GM19397 (cell line): ENCODE measurements around the gene SH3BP5L.
A peak's percentile ranks its signal among the peaks of the same experiment; 100 is the strongest.
"Not testable (repeated sequence)": the region's sequence is repeated elsewhere in the genome, so short reads cannot be mapped to it uniquely, and the experiment has no call there.

ENCODE experiments used
- ATAC-seq: cut with Tn5 transposase; IDR thresholded peaks from one replicate; pipeline ENCODE4 v1.9.1; 2021; ENCODE audit warnings: mild to moderate bottlenecking, moderate library complexity; ENCODE audit not compliant: unreplicated experiment

SH3BP5L gene

DNA sequence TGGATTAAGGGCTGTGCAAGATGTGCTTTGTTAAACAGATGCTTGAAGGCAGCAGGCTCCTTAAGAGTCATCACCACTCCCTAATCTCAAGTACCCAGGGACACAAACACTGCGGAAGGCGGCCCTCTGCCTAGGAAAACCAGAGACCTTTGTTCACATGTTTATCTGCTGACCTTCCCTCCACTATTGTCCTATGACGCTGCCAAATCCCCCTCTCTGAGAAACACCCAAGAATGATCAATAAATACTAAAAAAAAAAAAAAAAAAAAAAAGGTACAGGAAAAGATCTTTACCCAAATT lies 5.0 kb upstream of the SH3BP5L start:
- not testable (repeated sequence) for ATAC-seq

DNA sequence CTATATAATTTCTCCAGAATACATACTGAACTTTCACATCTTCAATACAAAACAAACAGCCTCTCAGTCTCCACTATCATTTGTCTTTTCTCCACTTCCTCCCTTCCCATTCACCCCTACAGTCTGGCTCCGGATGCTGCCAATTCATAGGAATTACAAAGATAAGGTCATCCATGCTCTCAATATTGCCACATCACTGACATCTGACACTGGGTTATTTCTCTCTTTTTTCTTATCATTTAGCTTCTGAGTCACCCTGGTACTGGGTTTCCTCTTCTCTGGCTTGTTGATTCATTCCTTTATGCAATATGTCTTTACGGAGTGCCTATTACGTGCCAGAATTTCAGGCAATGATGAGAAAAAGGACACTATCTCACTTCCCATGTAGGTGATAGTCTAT lies 3.1 kb upstream of the SH3BP5L start:
- no peak for ATAC-seq

DNA sequence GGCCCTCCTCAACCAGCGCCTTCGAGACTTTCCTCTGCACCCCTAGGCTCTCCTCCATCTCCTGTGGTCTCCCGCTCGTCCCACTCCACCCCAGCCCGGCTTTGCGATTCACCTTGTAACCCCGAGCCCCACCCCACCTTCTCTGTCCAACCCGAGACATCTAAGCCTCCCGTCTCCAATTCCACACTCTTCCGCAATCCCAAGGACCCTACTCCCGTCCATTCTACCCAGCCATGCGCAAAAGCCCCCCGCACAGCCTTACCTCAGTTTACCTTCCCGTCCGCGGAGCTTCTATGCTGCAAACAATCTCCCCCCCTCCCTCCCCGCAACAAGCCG lies 174 bp downstream of the SH3BP5L start:
- peak; percentile 1 for ATAC-seq

DNA sequence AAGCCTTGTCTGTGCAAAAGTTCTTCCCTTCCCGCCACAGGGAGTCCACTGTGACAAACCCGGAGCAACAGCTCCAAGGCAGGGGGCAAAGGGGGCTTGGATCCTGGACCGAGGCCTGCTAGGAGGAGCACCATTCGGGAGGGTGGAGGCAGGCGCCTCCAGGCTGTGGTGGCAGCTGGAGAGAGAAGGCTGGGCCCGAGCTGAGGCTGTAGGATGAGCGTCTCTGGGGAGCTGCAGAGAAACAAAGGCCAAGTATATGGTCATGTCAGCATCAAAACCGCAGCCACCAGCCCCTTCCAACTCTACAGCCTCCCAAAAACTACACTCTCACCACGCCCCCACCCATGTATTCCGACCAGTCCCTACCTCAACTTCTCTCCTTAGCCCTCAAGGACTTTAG lies 579 bp downstream of the SH3BP5L start:
- no peak for ATAC-seq

DNA sequence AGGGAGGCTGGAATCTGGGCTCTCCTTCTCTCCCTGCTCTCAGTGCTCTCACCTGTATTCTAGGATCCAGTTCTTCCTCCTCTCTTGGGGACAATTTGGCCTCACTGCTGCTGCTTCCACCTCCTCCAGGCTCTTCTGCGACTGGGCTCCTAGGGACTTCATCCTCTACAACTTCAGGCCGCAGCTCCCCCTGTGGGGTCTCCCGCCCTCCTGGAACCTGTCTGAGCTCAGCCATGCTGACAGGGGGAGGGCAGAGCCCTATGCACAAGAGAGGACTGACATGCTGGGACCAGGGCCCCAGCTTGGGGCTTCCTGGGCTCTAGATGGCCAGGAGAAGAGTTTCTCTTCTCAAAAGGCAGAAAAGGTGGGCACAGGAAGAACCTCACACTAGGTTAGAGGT lies 1.0 kb downstream of the SH3BP5L start:
- ATAC-seq, result no peak

DNA sequence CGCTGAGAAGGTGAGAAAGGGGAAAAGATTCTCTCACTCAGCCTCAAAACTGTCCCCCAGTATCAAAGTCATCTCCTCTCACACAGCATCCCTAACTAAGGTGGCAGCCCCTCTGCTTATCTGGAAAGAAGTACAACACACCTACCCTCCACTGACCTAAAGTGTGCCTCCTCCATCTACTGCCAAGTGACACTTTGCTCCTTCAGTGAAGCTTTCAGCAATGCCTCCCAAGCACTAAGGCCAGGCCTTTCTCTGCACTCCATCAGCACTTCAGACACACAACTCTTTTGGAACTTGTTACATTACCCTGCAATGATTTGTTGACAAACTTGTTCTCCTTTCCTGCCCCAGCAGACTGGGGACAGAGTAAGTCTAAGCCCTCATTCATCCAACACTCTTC lies 1.4 kb downstream of the SH3BP5L start:
- ATAC-seq, result no peak

DNA sequence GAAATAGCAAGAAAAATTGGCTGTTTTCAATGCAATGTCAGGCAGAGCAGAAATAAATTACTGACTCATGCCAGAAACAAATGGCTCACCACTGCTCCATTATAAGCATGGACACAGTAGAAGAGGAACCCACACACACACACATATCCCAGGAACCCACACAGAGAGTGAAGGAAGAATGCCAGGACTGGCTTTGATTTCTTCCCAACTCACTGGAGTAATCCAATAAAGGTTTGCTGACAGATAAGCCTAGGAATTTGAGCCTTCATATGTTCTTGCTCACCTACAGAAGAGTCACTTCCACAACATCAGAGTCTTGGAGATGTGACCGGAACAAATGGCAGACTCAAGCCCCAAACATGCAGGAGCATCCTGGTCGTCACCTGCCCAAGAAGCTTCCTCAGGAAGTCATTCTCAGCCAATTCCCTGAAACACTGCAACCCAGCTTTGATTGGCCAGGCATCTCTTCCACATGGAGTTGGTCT lies 2.2 kb downstream of the SH3BP5L start:
- no peak for ATAC-seq

DNA sequence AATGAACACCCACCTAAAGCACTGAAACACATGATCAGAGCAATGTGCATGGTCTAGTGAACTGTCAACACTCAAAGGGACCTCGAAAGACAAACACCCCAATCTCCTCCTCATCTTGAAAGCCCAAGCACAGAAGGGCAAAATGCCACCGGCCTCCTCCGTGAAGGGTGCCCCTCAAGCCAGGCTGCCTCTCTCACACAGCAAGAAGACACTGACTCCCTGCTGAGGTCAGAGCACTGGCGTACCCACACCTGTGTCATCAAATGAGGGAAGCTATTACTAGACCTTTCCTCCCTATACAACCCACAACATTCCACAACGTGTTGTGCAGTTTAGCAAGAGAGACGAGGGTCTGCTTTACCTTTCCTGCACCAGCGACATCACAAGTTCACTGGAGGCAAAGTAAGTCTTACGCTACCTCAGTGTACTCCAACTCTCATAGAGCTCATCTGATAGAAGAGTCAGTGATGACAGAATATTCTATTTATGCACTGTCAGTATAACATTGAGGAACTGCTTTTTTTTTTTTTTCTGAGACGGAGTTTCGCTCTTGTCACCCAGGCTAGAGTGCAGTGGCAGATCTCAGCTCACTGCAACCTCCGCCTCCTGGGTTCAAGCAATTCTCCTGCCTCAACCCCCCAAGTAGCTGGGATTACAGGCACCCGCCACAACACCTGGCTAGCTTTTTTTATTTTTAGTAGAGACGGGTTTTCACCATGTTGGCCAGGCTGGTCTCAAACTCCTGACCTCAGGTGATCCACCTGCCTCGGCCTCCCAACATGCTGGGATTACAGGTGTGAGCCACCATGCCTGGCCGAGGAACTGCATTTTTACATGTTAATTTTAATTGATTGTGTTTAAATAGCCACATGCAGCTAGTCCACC lies 3.3 kb downstream of the SH3BP5L start:
- ATAC-seq, result no peak

DNA sequence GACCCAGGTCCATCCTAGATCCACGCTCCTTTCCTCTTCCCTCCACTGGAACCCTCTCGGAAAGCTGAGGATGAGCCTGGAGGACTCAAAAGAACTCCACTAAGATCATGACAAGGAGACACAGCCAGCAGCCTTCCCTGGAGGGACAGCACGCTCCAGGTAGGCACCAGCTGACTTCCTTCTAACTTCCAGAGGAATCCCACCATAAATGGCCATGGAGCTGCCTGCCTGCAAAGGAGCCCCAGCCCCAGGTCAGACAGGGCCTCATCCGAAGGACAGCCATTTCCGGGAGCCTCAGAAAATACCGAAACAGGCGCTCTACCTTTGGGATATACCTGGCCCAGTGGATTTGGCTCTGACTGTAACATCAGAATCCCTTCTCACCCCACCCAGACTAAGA lies 4.1 kb downstream of the SH3BP5L start:
- no peak for ATAC-seq

DNA sequence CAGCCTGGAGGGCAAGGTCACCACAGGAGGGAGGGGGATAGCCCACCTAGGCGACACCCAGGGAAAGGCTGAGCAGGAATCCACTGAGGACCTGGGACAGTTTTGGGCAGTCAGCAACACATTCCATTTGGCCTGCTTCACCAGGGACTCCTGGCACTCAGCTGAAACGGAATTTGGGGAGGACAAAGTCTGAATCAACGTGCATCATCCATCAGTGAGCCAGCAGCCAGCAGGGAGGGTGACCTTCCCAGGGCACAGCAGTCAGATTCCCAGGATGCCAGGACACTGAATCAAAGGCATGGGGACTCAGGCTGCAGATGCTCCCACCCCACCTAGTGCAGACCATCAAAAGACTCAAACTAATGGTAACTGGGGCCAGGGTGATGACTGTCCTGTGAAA lies 4.6 kb downstream of the SH3BP5L start:
- no peak for ATAC-seq

DNA sequence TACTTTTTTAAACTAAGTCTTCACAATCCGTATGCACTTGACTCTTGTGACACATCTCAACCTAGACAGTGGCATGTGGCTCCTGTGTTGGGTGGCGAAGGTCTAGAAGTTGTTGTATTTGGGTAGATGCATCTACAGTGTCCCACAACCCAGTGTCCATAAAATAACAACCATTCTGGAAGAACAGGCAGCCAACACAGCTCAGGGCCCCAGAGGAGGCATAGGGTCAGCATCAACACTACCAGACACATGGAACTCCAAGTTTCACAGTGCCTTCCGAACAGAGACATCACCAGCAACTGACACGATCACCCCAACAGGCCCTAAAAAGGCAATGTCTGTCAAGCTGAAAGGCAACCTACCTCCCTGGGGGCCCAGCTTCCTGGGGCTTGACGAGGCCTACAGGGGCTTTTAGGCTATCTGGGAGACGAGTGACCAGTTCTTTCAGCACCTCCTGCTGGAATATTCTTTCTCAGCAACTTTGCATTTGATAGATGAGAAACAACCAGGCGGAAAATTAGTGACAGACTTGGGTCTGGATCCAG lies 5.6 kb downstream of the SH3BP5L start:
- ATAC-seq, result no peak

DNA sequence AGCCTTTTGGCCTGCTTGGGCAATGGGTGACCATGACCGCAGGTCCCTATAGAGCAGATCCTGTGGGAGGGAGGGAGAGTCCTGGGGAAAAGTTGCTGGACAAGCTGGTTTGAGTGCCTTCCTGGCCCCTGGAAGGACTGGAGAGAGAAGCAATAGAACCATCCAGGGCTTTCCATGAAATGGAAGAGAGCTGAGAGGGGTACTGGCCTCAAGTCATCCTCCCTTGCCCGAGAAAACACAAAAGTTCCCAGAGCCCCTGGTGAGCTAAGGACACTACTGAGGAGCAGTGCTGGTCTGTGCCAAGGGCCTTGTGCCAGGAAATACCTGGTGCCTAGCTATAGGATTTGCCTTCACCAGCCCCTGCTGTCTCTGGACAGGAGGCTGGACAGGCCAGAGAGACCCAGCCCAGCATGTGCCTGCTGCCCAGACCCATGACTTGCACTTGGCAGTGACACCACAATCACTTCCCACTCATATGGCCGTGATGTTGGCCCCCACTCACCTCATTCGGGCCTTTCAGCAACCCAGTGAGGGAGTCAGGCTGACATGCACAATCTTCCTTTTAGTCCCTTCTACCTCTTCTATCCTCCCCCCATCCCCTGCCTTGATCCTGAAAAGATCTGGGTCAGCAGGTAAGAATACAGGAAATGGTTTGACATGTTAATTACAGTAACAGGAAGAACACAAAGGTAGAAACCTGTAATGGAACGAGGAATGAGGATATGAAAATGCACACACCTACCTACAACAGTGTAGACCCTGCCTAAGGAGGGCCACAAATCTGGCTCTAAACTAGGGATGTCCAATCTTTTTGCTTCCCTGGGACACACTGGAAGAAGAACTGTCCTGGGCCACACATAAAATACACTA lies 7.0 kb downstream of the SH3BP5L start:
- no peak for ATAC-seq

DNA sequence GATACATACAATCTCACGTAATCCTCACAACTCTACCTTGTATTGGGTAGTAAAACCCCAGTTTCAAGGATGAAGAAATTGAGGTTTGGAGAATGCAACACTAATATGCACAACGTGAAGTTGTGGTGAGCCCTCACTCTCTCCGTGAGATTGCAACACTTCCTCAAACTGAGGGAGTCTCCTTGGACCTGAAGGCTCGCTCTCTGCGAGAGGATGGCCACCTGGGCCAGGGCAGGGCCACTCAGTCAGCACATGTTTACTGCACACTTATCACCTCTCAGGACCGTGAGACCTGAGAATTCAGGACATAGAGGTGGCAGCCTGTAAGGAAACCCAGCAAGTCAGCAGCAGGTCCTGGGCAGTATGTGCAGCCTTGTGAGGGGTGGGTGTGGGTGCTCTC lies 8.7 kb downstream of the SH3BP5L start:
- no peak for ATAC-seq

DNA sequence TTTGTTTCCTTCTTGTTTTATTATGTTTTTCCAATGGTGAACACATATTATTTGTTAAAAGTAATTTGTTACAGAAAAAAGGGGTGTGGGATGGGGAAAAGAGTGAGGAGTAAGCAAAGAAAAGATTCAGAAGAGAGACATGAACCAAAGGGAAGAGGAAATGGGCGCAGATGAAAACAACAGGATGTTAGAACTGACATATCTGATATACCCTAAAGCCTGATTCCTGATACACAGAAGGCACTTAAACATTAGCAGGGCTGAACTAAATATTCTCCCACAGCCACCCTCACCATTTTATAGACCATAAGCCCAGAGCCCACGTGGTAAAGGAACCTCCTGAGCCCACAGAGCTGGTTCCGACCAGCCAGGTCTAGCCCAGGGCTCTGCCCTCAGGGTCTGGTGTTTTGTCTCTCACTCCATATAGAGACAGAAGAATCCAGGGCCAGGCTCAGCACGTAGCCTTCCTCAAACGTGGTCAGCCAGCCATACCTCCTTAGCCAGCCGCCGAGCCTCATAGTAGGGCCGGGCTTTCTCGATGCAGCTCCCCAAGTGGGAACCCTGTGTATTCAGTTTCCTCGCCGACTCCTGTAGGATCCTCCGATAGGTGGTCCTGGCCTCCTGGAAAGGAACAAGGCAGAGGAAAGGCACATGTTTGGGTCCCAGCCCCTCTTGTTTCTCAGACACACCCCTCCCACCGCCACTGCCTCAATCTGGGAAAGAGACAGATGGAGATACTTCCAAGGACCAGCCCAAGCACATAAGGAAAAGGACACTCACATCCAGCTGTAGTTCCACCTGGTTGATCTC lies 9.5 kb downstream of the SH3BP5L start:
- ATAC-seq, result no peak

DNA sequence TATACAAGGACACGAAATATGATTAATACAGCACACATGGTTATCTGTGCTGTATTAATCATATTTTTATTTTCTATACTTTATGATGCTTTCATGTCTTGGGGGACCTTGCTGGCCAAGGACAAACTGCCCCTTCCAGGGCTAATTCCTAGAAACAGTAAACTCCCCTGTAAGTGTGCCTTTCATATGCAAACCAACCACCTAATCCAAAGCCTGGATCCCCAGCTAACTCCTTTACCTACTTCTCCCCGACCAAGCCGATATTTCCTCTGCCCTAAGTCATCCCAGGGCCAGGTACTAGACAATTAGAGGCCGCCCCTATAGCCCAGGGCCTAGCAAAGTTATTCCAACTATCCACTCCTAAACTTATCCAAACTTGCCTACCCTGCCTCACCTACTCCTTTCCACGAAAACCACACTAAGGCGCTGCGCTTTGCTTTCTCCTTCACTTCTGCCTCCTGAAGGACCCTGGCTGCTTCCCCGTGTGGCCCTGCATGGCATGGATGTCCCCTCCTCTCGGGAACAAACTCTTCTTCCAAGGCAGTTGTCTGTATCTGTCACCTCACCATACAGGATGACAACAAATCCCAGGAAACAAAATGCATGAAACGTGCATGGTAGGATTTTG lies 10.2 kb downstream of the SH3BP5L start:
- ATAC-seq, result no peak

DNA sequence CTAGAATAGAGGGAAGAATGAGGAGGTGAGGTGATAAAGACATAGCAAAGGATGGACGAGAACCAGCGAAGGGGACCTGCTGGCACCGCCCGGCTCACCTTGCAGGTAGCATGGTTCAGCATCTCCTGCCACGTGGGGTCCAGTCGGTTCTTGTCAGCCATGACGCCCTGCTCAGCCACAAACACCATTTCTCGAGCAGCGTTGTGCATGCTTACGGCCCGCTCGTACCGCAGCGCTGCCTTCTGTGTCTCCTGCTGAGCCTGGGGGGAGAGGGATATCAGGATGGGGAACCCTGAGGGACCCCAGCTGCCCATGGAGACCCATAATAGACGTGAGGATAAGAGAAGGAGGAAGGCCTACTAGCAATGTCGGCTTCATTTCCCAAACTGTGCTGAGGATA lies 11.4 kb downstream of the SH3BP5L start:
- ATAC-seq, result no peak

DNA sequence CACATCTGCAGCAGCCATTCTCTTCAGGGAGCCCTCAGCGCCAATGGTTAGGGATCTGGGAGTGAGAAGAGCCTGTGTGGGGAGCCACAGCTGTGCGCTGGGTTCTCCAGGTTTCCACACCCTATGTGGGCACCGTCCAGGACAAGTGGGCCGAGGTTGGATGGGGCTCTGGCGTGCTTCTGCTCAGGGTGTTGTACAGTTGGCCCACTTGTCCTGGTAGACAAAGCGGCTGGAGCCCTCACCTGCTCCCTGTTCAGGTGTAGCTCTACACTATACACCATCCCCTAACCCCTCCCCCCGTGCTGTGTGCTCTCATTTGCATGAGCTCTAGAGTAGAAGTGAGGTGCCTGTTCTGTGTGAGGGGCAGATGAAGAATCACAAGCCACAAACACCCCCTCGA lies 12.2 kb downstream of the SH3BP5L start:
- ATAC-seq, result no peak

DNA sequence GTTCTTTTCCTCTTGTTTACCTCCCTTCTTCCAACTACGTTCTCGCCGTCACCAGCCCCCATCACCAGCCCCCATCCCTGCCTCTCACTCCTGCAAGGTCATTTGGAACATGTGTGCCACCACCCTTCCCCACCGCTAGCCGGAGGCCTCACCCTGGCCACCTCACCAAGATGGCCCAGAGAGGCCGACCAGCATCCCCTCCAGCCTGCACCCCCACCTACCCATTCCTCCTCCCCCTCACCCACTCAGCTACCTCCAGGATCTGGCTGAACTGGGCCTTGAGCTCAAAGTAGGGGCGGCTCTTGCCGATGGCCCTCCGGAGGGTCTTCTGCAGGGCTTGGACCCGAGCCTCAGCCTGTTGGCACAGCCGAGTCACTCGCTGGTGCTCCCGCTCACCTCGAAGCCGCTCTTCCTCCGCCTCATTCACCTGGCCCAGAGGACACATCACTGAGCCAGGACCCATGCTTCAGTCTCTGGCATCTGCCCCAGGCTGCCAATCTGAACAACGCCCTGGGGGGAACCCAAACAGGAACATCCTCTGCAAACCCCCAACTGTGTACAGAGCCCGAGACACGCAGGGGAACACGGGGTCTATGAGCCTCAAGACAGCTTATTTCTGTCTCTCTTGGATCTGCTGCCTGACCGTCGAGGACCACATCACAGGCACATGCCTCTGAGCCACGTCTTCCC lies 12.8 kb downstream of the SH3BP5L start:
- ATAC-seq, result no peak

DNA sequence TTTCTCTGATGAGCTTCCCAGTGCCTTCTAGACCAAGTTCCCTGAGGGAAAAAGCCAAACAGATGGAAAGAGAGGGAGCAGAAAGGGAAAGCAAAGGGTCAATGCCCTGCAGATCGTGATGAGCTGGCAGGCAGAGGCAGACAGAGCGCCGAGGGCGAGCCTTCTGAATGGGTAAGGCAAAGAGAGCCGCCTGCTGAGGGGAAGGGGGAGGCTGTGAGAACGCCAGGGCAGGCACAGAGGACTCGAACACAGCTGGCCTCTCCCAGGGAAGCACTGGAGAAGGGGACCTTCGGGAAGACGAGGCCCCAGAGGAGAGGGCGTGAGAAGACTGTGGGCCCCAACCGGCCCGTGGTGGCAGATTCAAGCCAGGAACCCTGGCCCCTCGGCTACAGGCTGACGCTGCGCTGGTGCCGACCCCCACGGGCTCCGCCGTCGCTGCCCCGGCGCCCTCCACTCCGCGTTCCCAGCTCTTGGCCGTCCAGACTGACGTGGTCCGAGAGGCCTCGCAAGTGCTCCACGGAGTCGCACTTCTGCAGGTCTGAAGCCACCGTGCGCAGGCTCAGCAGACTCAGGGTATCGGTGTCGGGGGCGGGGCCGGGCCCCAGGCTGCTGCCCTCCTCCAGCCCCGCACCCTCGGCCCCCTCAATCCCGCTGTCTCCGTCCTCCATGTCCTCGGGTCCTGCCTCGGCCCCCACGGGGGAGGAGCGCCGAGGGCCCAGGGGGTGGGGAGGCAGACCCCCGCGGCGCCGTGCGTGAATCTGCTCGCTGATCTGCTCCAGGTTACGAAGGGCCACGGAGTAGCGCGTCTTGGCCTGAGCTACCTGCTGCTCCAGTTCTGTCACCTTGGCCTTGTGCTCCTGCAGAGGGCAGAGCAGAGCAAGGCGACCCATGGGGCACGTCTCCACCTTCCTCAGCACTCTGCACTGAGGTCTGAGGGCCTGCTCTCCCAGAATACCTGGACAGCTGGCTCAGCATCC lies 13.9 kb downstream of the SH3BP5L start:
- no peak for ATAC-seq
